IPS DF 4.7 (cell line): ENCODE measurements around the gene TACO1.

Experiments used
- DNase-seq: peaks from one replicate; pipeline ENCODE4 v3.0.0-alpha.2; 2013; ENCODE audit warnings: low spot score; ENCODE audit errors: extremely low read depth

The TACO1 gene

DNA sequence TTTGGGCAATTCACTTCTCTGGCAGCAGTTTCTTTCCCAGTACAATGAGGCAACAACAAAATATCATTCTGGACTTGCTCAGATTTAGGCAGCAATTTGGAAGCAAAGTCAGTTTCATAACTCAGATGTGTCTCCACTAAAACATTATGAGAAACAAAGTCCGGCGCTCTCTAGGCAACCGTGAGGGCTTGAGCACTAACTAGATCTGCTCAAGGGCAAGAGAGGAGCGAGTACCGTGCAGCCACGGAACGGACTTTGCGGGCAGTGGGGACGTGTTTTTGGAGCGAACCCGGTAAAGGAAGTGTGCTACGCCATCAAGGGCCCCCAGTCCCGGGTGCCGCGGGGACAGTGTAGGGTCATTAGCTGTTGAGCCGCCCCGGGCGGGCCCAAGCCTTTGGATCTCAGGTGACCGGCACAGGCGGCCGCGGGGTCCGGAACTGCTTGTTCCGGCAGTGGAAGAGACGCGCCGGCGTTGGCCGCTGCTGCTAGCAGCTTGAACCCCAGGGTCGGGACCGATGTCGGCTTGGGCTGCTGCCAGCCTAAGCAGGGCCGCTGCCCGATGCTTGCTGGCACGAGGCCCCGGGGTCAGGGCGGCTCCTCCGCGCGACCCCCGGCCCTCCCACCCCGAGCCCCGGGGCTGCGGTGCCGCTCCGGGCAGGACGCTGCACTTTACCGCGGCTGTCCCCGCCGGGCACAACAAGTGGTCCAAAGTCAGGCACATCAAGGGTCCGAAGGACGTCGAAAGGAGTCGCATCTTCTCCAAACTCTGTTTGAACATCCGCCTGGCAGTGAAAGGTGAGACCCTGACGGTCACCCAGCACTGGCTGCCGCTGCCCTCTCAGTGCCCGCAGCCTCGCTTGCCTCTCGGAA lies at the start of gene TACO1:
Gene TACO1, plus strand, starts transcription at position 327 of the 870 bp plus-strand sequence. Its CDS starts 189 bp downstream, at position 516.
- DNase-seq = peak; percentile 46

DNA sequence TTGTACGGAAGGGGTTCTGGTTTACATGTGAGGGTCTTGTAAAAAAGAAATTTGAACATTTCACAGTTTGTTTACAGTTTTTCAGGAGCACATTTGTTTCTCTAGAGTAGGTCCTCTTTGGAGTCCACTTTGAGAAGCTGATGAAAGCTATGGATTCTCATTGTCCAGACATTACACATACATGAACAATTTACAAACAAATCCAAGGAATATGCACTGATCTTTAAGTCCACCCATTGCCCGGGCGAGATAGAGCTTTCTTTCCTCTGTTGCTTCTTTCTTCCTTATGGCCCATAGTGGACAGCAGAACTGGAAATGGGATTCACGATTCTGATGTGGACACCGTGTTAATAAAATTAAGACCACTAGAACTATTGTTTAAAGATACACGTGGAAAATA lies 48.5 kb upstream of the TACO1 start:
- no peak for DNase-seq

DNA sequence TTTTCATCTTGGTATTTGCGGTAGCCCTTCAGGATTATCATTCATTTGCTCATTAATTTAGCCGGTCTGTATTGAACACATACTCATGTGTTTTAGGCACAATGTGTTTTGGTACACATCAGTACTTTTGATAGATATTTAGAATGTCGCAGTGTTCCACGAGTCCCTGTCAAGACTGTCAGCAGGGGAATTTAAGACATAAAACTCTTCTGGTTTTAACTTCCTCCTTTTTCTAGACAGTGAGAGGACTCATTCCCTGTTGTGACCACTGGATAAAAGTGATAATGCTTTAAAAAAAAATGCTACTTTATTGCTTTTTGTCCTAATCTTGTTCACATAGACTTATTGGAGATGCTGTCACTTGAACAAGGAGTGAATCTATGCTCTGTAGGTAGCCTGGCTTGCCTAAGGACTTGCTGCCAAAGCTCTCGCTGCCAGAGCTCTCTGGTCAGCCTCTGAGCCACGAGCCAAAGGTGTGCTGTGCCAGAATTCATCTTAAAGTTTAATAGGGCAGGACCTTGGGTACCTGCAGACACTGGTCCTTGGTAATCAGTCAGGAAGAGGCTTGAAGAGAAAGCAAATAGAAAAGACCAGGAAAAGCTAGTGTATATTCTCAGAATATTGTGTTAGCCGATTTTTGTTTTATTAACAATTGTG lies 45.1 kb upstream of the TACO1 start:
- no peak for DNase-seq

DNA sequence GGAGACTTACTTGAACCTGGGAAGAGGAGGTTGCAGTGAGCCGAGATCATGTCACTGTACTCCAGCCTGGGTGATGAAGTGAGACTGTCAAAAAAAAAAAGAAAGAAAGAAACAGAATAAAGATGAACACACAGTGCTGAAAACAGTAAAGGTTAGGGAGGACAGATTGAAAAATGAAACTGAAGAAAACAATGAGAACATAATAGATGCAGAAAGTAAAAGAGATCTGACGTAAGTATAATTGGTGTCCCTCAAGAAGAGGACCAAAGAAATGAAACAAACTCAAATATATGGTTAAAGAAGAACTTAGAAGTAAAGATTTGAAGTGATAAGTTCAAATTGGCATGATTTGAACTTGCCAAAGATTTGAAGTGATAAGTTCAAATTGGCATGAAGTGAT lies 43.3 kb upstream of the TACO1 start:
- no peak for DNase-seq

DNA sequence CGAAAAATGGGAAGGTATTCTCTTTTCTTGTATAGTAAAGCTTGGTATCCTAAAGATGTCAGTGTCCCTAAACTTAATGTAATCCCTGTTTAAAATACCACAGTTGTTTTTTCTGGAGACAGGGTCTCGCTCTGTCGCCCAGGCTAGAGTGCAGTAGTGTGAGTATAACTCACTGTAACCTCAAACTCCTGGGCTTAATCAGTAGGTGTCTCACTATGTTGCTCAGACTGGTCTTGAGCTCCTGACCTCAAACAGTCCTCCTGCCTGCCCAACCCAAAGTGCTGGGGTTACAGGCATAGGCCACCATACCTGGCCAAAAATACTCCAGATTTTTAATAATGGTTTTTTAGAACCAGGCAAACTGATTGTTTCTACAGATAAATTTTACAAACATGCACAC lies 42.3 kb upstream of the TACO1 start:
- DNase-seq = no peak

DNA sequence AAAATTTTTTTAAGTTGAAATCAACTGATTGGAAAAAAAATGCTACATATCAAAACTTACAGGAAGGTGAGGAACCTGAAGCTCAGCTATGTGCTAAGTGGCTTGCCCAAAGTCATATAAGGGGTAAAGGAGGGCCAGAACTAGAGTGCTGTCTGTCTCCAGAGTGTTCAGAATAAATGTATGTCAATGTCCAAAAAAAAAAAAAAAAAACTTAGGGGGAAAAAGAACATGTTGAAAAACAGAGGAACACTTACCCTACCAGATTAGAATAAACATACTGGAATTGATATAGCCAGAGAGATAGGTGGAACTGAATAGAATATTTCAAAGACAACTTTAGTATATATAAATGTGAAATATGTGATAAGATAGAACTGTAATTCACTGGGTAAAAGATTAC lies 38.9 kb upstream of the TACO1 start:
- DNase-seq = no peak

DNA sequence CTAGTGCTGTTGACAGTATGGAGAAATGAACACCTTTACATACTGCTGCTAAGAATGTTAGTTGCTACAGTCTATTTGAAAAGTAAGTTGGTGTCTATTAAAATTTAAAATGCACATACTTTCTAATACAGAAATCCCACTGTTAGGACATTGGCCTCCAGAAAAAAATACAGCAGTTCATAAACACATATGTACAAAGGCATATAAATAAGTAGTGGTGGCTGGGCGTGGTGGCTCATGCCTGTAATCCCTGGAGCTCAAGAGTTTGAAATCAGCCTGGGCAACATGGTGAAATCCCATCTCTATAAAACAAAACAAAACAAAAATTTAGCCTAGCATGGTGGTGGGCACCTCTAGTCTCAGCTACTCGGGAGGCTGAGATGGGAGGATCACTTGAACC lies 37.4 kb upstream of the TACO1 start:
- DNase-seq = no peak

DNA sequence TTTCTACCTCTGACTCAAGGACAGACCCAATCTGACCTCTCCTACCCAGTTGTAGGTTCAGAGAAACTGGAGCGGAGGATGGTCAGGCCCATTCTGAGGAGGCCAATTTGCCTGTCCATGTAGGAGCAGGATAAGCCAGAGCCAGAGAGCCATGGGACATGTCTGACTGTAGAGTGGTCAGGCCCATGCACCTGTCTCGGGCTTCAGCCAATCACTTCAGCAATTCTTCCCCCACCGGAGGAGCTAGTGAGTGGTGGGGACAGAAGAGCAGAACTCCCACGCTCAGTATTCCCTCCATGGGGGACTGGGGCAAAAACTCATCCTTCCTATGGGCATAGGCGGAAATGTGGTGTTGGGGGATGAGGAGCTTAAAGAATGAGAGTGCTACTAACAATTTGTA lies 36.1 kb upstream of the TACO1 start:
- no peak for DNase-seq

DNA sequence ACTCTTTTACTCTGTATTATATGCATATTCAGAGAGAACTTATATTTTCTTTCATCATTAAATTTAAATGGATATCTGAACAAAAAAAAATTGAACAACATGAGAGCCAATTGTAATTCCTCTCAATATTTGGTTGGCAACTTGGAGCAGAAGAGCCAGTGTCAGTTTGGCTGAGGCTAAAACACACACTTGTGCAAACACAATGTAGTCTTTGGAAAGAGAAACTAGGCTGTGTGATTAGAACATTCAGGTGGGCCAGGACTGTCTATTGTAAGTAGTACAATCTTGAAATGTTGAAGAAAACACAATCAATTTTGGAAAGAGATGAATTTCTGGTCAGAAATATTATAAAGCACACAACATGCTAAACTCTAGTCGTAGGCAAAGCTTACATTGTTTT lies 33.5 kb upstream of the TACO1 start:
- DNase-seq = no peak

DNA sequence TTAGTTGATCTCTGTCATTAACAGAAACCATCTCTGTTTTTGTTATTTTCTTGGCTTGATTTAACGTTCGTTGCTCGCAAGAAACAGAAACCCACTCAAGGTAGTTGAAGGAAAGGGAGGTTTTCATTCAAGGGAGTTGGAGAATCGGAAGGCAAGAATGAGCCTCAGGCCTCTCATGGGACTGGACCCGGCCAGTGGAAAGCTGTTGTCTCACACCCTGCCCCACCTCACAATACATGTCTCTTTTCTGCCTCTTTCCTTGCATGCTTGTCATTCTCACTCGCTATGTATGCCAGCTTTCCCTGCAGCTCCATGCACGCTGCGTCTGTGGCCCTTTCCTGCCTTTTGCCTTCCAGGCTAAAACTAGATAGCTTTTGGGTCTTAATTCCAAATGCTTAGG lies 32.1 kb upstream of the TACO1 start:
- DNase-seq = no peak

DNA sequence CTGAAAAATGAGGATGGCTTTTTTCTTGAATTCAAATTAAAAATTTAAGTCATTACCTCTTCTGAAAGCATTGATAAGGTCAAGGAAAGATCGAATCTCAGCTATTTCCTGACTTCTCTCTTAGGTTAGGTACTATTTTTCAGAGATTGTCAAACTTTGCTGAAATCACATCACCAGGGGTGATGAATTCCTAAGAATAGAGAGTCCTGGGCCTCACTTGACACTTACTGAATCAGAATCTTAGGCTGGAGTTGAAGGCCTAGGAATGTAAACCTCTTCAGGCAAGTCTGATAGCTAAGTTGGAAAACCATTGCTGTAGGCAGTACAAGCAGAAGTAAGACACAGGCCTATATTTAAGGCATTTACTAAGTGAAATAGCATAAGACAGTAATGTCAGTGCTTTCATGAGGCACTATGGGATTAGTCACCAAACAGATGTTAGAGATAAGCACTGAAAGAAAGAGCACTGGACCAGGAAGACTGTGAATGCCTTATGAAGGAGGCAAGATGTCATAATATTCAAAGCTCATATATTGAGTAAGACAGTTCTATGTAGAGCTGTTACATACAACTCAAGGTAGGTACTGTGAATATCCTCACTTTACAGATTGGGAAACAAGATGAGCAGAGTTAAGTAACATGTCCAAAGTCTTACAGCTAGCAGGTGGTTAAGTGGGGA lies 28.9 kb upstream of the TACO1 start:
- DNase-seq = no peak

DNA sequence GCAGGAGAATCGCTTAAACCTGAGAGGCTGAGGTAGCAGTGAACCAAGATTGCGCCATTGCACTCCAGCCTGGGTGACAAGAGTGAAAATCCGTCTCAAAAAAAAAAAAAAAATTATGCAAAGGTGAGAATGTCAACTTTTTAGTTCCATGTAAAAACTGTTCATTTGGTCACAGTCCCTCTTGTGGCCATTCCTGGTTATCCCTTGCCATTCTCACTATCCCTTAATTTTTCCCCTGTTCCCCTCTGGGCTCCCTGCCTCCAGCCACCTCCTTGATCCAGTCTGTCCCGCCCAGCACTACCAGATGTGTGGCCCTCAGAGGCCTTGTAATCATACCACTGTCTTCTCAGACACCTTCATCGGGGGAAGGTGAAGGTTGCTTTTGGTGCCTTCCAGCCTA lies 27.1 kb upstream of the TACO1 start:
- no peak for DNase-seq

DNA sequence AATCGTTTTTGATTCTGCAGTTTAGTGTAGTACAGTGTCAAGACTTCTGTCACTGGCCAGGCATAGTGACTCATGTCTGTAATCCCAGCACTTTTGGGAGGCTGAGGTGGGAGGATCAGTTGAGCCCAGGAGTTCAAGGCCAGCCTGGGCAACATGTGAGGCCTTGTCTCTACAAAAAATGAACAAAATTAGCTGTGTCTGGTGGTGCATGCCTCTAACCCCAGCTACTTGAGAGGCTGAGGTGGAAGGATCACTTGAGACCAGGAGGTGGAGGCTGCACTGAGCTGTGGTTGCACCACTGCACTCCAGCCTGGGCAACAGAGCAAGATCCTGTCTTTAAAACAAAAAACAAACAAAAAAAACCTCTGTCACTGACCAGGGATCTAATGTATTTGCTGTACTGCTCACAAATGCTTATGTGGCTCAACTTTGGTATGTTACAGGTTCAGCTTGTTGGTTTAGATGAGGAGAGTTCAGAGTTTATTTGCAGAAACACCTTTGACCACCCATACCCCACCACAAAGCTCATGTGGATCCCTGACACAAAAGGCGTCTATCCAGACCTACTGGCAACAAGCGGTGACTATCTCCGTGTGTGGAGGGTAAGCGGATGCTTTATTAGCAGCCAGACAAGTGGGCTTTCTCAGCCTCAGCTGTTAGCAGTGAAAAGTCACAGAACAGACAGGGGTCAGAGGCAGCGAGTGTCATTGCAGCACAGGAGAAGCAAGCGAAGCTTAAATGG lies 22.5 kb upstream of the TACO1 start:
- no peak for DNase-seq

DNA sequence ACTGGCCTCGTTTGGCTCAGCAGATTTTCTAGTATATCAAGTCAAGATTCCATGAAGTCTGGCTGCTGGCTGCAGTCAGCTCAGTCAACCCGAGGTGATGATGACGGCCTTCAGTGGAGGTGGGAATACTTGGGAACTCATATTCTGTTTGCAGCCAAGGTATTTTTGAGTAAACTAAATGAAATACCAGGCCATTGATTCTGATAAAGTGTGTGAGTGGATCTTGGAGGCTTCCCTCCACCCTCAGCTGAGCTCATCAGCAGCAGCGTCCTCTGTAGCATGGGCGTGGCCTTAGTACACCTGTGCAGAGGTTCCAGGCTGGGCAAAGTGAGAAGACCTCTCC lies 22.0 kb upstream of the TACO1 start:
- DNase-seq = no peak

DNA sequence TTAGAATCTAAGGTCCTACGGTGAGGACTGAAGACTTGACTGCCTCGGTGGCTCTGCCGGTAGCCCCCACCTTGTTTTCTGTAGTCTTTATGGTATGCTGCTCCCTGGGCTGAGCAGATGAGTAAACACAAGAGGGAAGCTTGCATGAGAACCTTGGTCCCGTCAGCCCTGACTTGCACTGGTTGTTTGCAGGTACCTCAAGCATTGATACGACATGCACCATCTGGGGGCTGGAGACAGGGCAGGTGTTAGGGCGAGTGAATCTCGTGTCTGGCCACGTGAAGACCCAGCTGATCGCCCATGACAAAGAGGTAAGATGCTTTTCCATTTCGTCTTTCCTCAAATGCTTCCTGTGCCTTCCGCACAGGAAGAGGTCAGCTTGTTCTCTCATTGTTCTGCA lies 21.1 kb upstream of the TACO1 start:
- no peak for DNase-seq

DNA sequence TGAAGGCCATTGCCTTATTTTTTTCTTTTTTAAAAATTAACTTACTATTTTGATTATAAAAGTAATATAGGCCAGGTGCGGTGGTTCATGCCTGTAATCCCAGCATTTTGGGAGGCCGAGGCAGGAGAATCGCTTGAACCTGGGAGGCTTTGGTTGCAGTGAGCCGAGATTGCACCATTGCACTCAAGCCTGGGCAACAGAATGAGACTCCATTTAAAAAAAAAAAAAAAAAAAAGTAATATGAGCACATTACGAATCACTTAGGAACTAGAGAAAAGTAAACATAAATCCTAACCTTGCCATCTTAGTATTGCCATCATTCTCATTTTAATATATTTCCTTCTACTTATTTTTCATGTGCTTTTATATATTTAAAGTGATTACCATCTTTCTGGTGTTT lies 12.9 kb upstream of the TACO1 start:
- no peak for DNase-seq

DNA sequence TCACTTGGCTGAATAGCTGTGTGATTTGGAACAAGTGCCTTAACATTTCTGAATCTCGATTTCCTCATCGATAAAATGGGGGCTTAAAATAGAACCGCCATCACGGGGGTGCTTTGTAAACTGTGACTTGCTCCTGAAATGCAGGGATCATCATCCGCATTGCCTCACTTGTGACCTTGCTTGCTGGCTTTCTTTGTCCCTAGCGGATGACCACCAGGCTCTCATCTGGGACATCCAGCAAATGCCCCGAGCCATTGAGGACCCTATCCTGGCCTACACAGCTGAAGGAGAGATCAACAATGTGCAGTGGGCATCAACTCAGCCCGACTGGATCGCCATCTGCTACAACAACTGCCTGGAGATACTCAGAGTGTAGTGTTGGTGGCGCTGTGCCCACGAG lies 11.9 kb upstream of the TACO1 start:
- DNase-seq = no peak

DNA sequence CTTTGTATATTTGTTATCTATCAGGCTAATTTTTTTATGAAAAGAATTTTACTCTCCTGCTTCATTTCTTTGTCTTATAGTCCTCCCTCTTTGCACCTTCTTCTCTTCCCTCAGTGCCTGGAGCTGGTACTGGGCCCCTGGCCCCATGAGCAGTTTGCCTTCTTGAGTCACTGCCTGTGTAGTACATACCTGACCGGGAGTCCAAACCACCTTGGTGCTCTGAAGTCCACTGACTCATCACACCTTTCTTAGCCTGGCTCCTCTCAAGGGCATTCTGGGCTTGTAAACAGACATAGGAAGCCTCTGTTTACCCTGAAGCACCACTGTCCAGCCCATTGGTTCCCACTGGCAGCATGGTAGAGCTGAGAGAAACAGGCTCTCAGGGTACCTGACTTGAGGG lies 11.0 kb upstream of the TACO1 start:
- DNase-seq = no peak

DNA sequence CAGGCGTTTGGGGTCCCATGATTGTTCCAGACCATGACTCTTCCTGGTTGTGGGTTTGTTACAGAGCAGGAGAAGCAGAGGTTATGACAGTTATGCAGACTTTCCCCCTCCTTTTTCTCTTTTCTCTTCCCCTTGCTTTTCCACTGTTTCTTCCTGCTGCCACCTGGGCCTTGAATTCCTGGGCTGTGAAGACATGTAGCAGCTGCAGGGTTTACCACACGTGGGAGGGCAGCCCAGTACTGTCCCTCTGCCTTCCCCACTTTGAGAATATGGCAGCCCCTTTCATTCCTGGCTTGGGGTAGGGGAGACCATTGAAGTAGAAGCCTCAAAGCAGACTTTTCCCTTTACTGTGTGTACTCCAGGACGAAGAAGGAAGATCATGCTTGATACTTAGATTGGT lies 7.9 kb upstream of the TACO1 start:
- no peak for DNase-seq

DNA sequence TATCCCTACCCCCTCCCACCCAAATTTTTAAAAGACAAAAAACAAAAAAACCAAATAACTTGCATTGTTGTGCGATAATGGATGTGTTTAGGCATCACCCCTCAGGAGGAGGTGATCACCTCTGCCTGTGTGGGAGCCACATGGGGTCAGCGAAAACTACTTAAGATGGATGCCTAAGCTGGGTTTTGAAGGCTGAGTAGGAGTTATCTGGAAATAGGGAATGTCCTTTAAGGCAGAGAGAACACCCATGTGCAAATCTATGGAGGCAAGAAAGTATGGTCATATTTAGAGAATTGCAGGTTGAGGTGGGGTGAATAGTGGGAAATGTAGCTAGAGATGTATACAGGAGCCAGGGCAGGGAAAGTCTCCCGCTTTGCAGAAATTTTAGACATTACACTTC lies 5.6 kb upstream of the TACO1 start:
- no peak for DNase-seq

DNA sequence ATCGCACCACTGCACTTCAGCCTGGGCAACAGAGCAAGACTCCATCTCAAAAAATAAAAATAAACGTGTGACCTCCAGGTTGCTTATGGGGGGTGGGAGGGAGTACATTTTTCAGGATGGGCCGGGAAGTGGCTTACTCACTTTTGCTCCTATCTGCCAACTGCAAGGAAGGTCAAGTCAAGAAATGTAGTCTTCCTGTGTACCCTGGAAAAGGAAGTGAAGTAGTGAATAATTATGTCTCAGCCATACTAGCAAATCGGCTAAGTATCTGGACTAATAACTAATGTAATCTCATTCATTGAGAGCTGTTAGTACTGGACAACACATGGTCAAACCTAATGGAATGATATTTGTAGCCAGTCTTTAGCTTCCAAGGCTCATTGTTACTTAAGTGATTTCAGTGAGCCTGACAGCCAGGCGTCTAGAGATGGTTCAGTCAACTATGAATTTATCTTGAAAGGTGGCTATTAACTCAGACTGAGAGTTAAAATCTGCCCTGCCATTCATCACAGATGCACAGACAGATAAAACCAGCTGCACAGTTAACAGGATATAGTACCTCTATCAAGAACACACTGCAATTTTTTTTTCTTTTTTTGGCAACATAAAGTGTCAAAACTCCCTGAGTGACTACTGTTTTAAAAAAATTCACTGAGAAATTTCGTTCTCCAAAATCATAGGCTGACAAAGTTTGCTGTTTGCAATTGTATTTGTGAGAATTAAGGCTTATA lies 3.7 kb upstream of the TACO1 start:
- DNase-seq = no peak
